Measurements from ENCODE around the gene MAP3K12.

The MAP3K12 gene

GRCh38 chr12:53474819-53475218 lies 24.4 kb downstream of the MAP3K12 start:
- TF ChIP-seq CTCF (IDR thresholded peaks at IDR 0.05; ENCODE audit: low read length): no peak
- Histone ChIP-seq H4K20me1 (ENCODE audit: insufficient read depth, low read length) (no peaks in the 10 kb centered on the region), H3K4me2 (ENCODE audit: low read length) (no peak overlapping the region), H3K36me3 (ENCODE audit: insufficient read depth, low read length) (peaks cover 98% of the 10 kb centered on the region), H3K9me2 (ENCODE audit: low read depth, low read length) (no peaks in the 10 kb centered on the region), H2AFZ (ENCODE audit: low read length) (no peak overlapping the region), H3K9me3 (ENCODE audit: low read length) (no peaks in the 10 kb centered on the region), H3K79me2 (ENCODE audit: insufficient read depth, low read length) (0 out of 2 replicates have a peak, but pooled peaks cover 2% of the 10 kb centered on the region), H3K4me3 (ENCODE audit: low read depth, low read length, poor library complexity, severe bottlenecking) (no peak overlapping the region), H3F3A (ENCODE audit: insufficient read depth, low read length) (0 out of 2 replicates have a peak, but pooled peaks cover 4% of the 10 kb centered on the region), H3K4me1 (ENCODE audit: insufficient read depth, low read length, severe bottlenecking) (no peaks in the 10 kb centered on the region), H3K27ac (ENCODE audit: low read depth, low read length, poor library complexity, severe bottlenecking) (no peak overlapping the region), H3K27me3 (ENCODE audit: insufficient read depth, low read length) (no peaks in the 10 kb centered on the region), H3K9ac (ENCODE audit: low read length) (no peak overlapping the region)

- no peaks in the 10 kb centered on the region for H3K27me3 ChIP-seq (ENCODE audit: insufficient read depth, low read length)
- no peak for TF ChIP-seq EZH2 (IDR thresholded peaks at IDR 0.05; ENCODE audit: borderline replicate concordance, low read length)
- no peak for TF ChIP-seq CTCF (IDR thresholded peaks at IDR 0.05; ENCODE audit: low read length)
- H2AFZ ChIP-seq (ENCODE audit: low read length): no peak overlapping the region
- no peak overlapping the region for H3K27ac ChIP-seq (ENCODE audit: low read depth, low read length, poor library complexity, severe bottlenecking)
- H3K9ac ChIP-seq (ENCODE audit: low read length): no peak overlapping the region
- no peaks in the 10 kb centered on the region for H3K9me3 ChIP-seq (ENCODE audit: low read length)
- 0 out of 2 replicates have a peak, but pooled peaks cover 4% of the 10 kb centered on the region for H3F3A ChIP-seq (ENCODE audit: insufficient read depth, low read length)
- no peak overlapping the region for H3K4me3 ChIP-seq (ENCODE audit: low read depth, low read length, poor library complexity, severe bottlenecking)
- no peaks in the 10 kb centered on the region for H3K9me2 ChIP-seq (ENCODE audit: low read depth, low read length)
- no peak overlapping the region for H3K4me2 ChIP-seq (ENCODE audit: low read length)
- peaks cover 98% of the 10 kb centered on the region for H3K36me3 ChIP-seq (ENCODE audit: insufficient read depth, low read length)
- no peaks in the 10 kb centered on the region for H3K4me1 ChIP-seq (ENCODE audit: insufficient read depth, low read length, severe bottlenecking)
- H4K20me1 ChIP-seq (ENCODE audit: insufficient read depth, low read length): no peaks in the 10 kb centered on the region
- 0 out of 2 replicates have a peak, but pooled peaks cover 2% of the 10 kb centered on the region for H3K79me2 ChIP-seq (ENCODE audit: insufficient read depth, low read length)
These were observed 25.2 kb downstream of the MAP3K12 start for GRCh38 chr12:53474077-53474476.

- H3K9me3 ChIP-seq (ENCODE audit: low read length): no peaks in the 10 kb centered on the region
- H3K4me2 ChIP-seq (ENCODE audit: low read length): no peak overlapping the region
- no peaks in the 10 kb centered on the region for H4K20me1 ChIP-seq (ENCODE audit: insufficient read depth, low read length)
- H3K9me2 ChIP-seq (ENCODE audit: low read depth, low read length): no peaks in the 10 kb centered on the region
- no peak overlapping the region for H3K9ac ChIP-seq (ENCODE audit: low read length)
- 0 out of 2 replicates have a peak, but pooled peaks cover 2% of the 10 kb centered on the region for H3K79me2 ChIP-seq (ENCODE audit: insufficient read depth, low read length)
- H3F3A ChIP-seq (ENCODE audit: insufficient read depth, low read length): 0 out of 2 replicates have a peak, but pooled peaks cover 4% of the 10 kb centered on the region
- no peaks in the 10 kb centered on the region for H3K4me1 ChIP-seq (ENCODE audit: insufficient read depth, low read length, severe bottlenecking)
- no peak overlapping the region for H2AFZ ChIP-seq (ENCODE audit: low read length)
- no peaks in the 10 kb centered on the region for H3K27me3 ChIP-seq (ENCODE audit: insufficient read depth, low read length)
- TF ChIP-seq EZH2 (IDR thresholded peaks at IDR 0.05; ENCODE audit: borderline replicate concordance, low read length) (no peak), CTCF (IDR thresholded peaks at IDR 0.05; ENCODE audit: low read length) (no peak)
- no peak overlapping the region for H3K27ac ChIP-seq (ENCODE audit: low read depth, low read length, poor library complexity, severe bottlenecking)
- peaks cover 98% of the 10 kb centered on the region for H3K36me3 ChIP-seq (ENCODE audit: insufficient read depth, low read length)
- no peak overlapping the region for H3K4me3 ChIP-seq (ENCODE audit: low read depth, low read length, poor library complexity, severe bottlenecking)
These were observed 27.1 kb downstream of the MAP3K12 start for GRCh38 chr12:53472056-53472582.
